ENCODE data around the gene BSG. TPM values are rescaled to one million over a fixed set of nuclear protein-coding genes. Genes with fewer than 3 reads are reported as not detected.

Gene BSG
- polyA plus RNA-seq, 2 of the 4 experiments (the other 2 are of a cell fraction): 285 to 579 TPM

- TF ChIP-seq EHMT2 (IDR thresholded peaks at IDR 0.05; ENCODE audit: low read depth): no peak
- no peak for TF ChIP-seq REST (IDR thresholded peaks at IDR 0.05)
- no peak for TF ChIP-seq ZNF302 (CRISPR knock-in tag; IDR thresholded peaks at IDR 0.05)
- no peak for TF ChIP-seq HOXA7 (CRISPR knock-in tag; IDR thresholded peaks at IDR 0.05)
- TF ChIP-seq, protein P1, sequence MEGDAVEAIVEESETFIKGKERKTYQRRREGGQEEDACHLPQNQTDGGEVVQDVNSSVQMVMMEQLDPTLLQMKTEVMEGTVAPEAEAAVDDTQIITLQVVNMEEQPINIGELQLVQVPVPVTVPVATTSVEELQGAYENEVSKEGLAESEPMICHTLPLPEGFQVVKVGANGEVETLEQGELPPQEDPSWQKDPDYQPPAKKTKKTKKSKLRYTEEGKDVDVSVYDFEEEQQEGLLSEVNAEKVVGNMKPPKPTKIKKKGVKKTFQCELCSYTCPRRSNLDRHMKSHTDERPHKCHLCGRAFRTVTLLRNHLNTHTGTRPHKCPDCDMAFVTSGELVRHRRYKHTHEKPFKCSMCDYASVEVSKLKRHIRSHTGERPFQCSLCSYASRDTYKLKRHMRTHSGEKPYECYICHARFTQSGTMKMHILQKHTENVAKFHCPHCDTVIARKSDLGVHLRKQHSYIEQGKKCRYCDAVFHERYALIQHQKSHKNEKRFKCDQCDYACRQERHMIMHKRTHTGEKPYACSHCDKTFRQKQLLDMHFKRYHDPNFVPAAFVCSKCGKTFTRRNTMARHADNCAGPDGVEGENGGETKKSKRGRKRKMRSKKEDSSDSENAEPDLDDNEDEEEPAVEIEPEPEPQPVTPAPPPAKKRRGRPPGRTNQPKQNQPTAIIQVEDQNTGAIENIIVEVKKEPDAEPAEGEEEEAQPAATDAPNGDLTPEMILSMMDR (IDR thresholded peaks at IDR 0.05): no peak
- TF ChIP-seq SMC3 (IDR thresholded peaks at IDR 0.05): no peak
- no peak for TF ChIP-seq RFX5 (IDR thresholded peaks at IDR 0.05)
- TF ChIP-seq RARB (CRISPR knock-in tag; IDR thresholded peaks at IDR 0.05): no peak
- TF ChIP-seq CHD2 (IDR thresholded peaks at IDR 0.05; ENCODE audit: low read length, partially characterized antibody): no peak
- TF ChIP-seq, protein P2, sequence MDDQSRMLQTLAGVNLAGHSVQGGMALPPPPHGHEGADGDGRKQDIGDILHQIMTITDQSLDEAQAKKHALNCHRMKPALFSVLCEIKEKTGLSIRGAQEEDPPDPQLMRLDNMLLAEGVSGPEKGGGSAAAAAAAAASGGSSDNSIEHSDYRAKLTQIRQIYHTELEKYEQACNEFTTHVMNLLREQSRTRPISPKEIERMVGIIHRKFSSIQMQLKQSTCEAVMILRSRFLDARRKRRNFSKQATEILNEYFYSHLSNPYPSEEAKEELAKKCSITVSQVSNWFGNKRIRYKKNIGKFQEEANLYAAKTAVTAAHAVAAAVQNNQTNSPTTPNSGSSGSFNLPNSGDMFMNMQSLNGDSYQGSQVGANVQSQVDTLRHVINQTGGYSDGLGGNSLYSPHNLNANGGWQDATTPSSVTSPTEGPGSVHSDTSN (IDR thresholded peaks at IDR 0.05): no peak
- TF ChIP-seq ATOH8 (CRISPR knock-in tag; IDR thresholded peaks at IDR 0.05; ENCODE audit: low read depth): no peak
- TF ChIP-seq NFE2L2 (conservative IDR thresholded peaks at IDR 0.05; ENCODE audit: low read length): no peak
- TF ChIP-seq MAZ (IDR thresholded peaks at IDR 0.05; ENCODE audit: borderline replicate concordance, low read depth, low read length): no peak
- no peak for TF ChIP-seq KDM5A (IDR thresholded peaks at IDR 0.05)
- 98% methylated on average over 6 of the region's 24 CpGs for WGBS (ENCODE audit: missing lambda C conversion rate)
- POLR2A ChIA-PET: no interaction called here
- DNase-seq (ENCODE audit: low read depth in 1 of 2, low spot score in 1 of 2) (no peak), ATAC-seq (no peak), FAIRE-seq (no peak)
- CTCF ChIA-PET: no interaction called here
- Histone ChIP-seq H3K9me3 (no peaks in the 10 kb centered on the region), H3K4me2 (no peak overlapping the region), H3K27ac (peak overlapping the region; percentile 17 to 99; a peak in 3 of 6 replicates), H3K4me3 (no peak overlapping the region), H3K4me1 (peaks cover 37% of the 10 kb centered on the region)
These were observed 49.4 kb downstream of the BSG start for GRCh38 chr19:621819-622218.

- H3K4me3 ChIP-seq: no peak overlapping the region
- ChIA-PET POLR2A (interaction anchor here (1.3 kb wide), 1 partner anchor 11 kb away, joined by 3 read pairs; the partner anchor contains the start of gene POLRMT), CTCF (interaction anchor here (2.0 to 2.4 kb wide), 2 partner anchors 16 to 34 kb away, joined by 7 read pairs; no protein-coding TSS in a partner anchor)
- H3K4me1 ChIP-seq: peaks cover 40% of the 10 kb centered on the region
- H3K9me3 ChIP-seq: no peaks in the 10 kb centered on the region
- no peak for DNase-seq (ENCODE audit: low read depth in 1 of 2, low spot score in 1 of 2)
- no peak for ATAC-seq
- TF ChIP-seq, protein P1 (IDR thresholded peaks at IDR 0.05): no peak
- TF ChIP-seq JUN (IDR thresholded peaks at IDR 0.05): no peak
- no peak for TF ChIP-seq TP53 (CRISPR knock-in tag; IDR thresholded peaks at IDR 0.05)
- TF ChIP-seq HOXB13 (CRISPR knock-in tag; IDR thresholded peaks at IDR 0.05; ENCODE audit: low read depth): no peak
- no peak for TF ChIP-seq ESRRA (IDR thresholded peaks at IDR 0.05; ENCODE audit: borderline replicate concordance, low read length)
- TF ChIP-seq CBX8 (IDR thresholded peaks at IDR 0.05): no peak
- no peak for TF ChIP-seq HDAC2 (IDR thresholded peaks at IDR 0.05)
- TF ChIP-seq HEYL (CRISPR knock-in tag; IDR thresholded peaks at IDR 0.05): no peak
- TF ChIP-seq POLR2A (IDR thresholded peaks at IDR 0.05; ENCODE audit: low read length): no peak
- no peak for TF ChIP-seq ZNF302 (CRISPR knock-in tag; IDR thresholded peaks at IDR 0.05)
- TF ChIP-seq MAZ (IDR thresholded peaks at IDR 0.05; ENCODE audit: borderline replicate concordance, low read depth, low read length): no peak
- TF ChIP-seq RCOR1 (IDR thresholded peaks at IDR 0.05; ENCODE audit: low read depth, low read length): no peak
- TF ChIP-seq RNF2 (IDR thresholded peaks at IDR 0.05; ENCODE audit: borderline replicate concordance, low read depth): no peak
- TF ChIP-seq KDM5A (IDR thresholded peaks at IDR 0.05): no peak
- TF ChIP-seq PHF8 (IDR thresholded peaks at IDR 0.05; ENCODE audit: borderline replicate concordance, low read depth): no peak
- TF ChIP-seq CEBPB (IDR thresholded peaks at IDR 0.05): no peak
- no peak for FAIRE-seq
- 96% methylated on average over 14 of the region's 37 CpGs for WGBS (ENCODE audit: missing lambda C conversion rate)
- H3K27ac ChIP-seq: peak overlapping the region; percentile 98 to 99
- H3K4me2 ChIP-seq: no peak overlapping the region; the same call in 2 of the 3 replicates
These were observed 50.3 kb downstream of the BSG start for GRCh38 chr19:622666-623065.

Measured in A549 (cell line).